GM12873 (cell line): ENCODE results near the gene TMEM131L.
A peak's percentile ranks its signal among the peaks of the same experiment; 100 is the strongest.

ENCODE experiments used
- CTCF ChIP-seq: IDR thresholded peaks from 2 replicates; pipeline ENCODE4 v1.5.1; 2012; ENCODE audit warnings: low read depth, mild to moderate bottlenecking, moderate library complexity, low read length, control low read depth; ENCODE audit not compliant: insufficient read depth; ENCODE audit errors: missing control alignments

Gene TMEM131L

DNA sequence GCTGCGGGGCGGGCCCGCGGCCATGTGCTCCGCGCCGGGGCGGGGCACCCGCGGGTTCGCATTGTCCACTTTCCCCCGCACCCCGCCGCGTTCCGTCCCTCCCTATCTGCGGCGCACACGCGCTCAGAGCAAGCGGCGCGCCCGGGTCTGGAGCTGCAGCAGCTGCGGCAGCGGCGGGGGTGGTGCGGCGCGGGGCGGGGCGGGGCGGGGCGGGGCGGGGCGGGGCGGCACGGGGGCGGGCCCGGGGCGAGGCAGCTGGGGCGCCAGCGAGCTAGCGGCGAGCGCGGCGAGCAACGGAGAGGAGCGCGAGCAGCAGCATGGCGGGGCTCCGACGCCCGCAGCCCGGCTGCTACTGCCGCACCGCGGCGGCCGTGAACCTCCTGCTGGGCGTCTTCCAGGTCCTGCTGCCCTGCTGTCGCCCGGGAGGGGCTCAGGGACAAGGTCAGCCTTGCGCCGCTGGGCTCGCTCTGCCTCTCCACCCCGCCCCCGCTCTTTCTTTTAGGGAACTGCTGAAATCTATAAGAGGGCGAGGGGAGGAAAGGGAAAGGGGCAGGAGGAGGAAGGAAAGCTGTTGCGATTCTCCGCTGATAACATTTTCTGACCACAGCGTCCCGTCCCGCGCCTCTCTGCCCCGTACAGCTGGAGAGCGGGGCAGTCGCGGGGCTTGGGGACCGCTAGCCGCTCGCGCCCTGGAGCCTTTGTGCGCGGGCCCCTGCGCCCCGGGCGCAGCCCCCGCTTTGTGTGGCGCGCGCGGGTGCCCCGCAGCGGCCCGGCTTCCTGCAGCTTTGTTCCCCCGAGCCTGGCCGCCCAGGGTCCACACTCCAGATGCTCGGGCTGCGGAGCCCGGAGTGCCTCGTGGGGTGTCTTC lies at the start of gene TMEM131L:
Gene TMEM131L, plus strand, starts transcription at position 280 of the 868 bp plus-strand sequence. Its CDS starts 38 bp downstream, at position 318.
- TF ChIP-seq CTCF = peak; percentile 35

- no peak for TF ChIP-seq CTCF
These were observed 48.0 kb upstream of the TMEM131L start for GRCh38 chr4:153418121-153418520.

GRCh38 chr4:153418558-153418957 lies 47.6 kb upstream of the TMEM131L start:
- TF ChIP-seq CTCF = no peak

GRCh38 chr4:153419029-153419428 lies 47.1 kb upstream of the TMEM131L start:
- TF ChIP-seq CTCF = no peak

DNA sequence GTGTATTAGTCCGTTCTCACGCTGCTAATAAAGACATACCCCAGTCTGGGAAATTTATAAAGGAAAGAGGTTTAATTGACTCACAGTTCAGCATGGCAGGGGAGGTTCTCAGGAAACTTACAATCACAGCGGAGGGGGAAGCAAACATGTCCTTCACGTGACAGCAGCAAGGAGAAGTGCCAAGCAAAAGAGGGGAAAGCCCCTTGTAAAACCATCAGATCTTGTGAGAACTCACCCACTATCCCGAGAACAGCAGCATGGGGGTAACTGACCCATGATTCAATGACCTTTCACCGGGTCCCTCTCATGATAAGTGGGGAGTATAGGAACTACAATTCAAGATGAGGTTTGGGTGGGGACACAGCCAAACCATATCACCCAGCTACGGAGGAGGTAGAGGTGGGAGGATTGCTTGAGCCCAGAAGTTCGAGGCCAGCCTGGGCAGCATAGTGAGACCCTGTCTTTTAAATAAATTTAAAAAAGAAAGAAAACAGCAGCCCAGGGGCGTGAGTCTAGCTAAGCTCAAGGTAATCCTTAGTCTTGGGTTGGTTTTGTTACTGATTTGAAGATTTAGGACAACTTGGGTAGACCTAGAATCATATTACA lies 46.4 kb upstream of the TMEM131L start:
- TF ChIP-seq CTCF = no peak

DNA sequence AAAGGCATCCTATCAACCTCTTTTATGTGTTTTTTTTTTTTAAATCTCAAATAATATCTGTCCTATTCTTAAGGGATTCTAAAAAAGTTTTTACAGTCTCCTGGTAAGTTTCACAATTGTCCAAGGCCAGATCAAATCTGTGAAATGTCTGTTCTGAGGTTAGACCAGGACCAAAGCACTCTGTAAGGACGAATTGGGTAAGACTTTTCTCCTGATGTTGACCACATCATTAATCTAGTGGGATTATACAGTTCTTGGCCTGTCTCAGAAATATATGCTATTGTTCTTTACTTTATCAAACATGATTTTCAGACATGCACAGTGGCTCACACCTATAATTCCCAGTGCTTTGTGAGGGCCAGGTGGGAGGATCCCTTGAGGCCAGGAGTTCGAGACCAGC lies 45.8 kb upstream of the TMEM131L start:
- no peak for TF ChIP-seq CTCF

DNA sequence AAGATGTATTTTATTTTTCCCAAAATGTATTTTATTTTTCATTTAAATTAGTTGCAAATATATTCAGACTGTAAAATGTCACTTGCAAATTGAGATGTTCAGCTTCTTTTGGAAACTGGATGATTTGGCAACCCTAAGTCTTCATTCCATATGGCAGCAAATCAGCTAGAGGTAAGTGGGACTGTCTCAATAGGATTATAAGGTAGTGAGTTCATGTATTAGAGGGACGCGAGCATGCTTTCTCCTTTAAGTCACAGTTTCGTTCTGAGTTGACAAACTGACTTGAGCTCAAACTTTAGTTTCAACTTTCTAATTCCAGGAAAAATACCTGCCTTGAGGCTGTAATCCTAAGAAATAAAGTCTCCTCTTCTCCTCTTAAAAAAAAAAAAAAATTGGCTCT lies 44.2 kb upstream of the TMEM131L start:
- no peak for TF ChIP-seq CTCF
